SK-MEL-5 (cell line): ENCODE measurements around the gene ATP2C1. TPM values are rescaled to one million over a fixed set of nuclear protein-coding genes. Genes with fewer than 3 reads are reported as not detected.
"Not testable (repeated sequence)": the region's sequence is repeated elsewhere in the genome, so short reads cannot be mapped to it uniquely, and the experiment has no call there.

Experiments used
- DNase-seq: peaks from one replicate; pipeline ENCODE4 v3.0.0-alpha.2; 2016; ENCODE audit warnings: low read depth, low spot score
- in situ Hi-C: cut with HindIII; loops from 2 replicates; pipeline ENCODE4 v1.10.0; 2016; ENCODE audit warnings: low sequenced_read_pairs, high pct_unique_total_duplicates, low pct_unique_long_range_greater_than_20kb
- polyA plus RNA-seq, 2 experiments: library from polyadenylated mRNA; depleted of rRNA; stranded (reverse); fragments of >200 nt; gene quantifications; 2 replicates each; pipeline ENCODE4 v1.2.3, GENCODE V29; 2015
- total RNA-seq: library from RNA; depleted of rRNA; stranded (reverse); fragments of >200 nt; shearing (Covaris generic); gene quantifications from 2 replicates; pipeline ENCODE4 v1.2.3, GENCODE V29; 2014; rRNA removed

Gene ATP2C1
- 34.7 and 37.5 TPM in 2 replicates for total RNA-seq
- polyA plus RNA-seq (2015; cell fraction: cytosol; rRNA removed), result 41.2 and 50.3 TPM in 2 replicates
- 107 and 153 TPM in 2 replicates for polyA plus RNA-seq (2015; cell fraction: nucleus; rRNA removed)

- peak; percentile 96 for DNase-seq
- in situ Hi-C loops, result no loop called here
These were observed at the start of gene ATP2C1 for GRCh38 chr3:130893376-130894129. Gene ATP2C1, plus strand, starts transcription at chr3:130894084. Its CDS starts 686 bp downstream, at chr3:130894770.

GRCh38 chr3:130844462-130844861 is 49.4 kb upstream of the ATP2C1 start:
- DNase-seq, result no peak
- in situ Hi-C loops, result no loop called here

GRCh38 chr3:130846181-130846580 is 47.7 kb upstream of the ATP2C1 start:
- no peak for DNase-seq
- in situ Hi-C loops, result no loop called here

GRCh38 chr3:130849091-130849552 is 44.8 kb upstream of the ATP2C1 start:
- DNase-seq, result no peak
- in situ Hi-C loops, result no loop called here

- in situ Hi-C loops, result no loop called here
- peak; percentile 85 for DNase-seq
These were observed 43.7 kb upstream of the ATP2C1 start for GRCh38 chr3:130850044-130850797.

- in situ Hi-C loops, result no loop called here
- no peak for DNase-seq
These were observed 43.0 kb upstream of the ATP2C1 start for GRCh38 chr3:130850843-130851242.

- in situ Hi-C loops, result no loop called here
- no peak for DNase-seq
These were observed 42.6 kb upstream of the ATP2C1 start for GRCh38 chr3:130851277-130851676.

GRCh38 chr3:130853581-130853980 is 40.3 kb upstream of the ATP2C1 start:
- in situ Hi-C loops, result no loop called here
- no peak for DNase-seq

- DNase-seq, result no peak
- in situ Hi-C loops, result no loop called here
These were observed 39.5 kb upstream of the ATP2C1 start for GRCh38 chr3:130854208-130854864.

- in situ Hi-C loops, result no loop called here
- DNase-seq, result no peak
These were observed 36.4 kb upstream of the ATP2C1 start for GRCh38 chr3:130857336-130858026.

GRCh38 chr3:130862130-130862529 is 31.8 kb upstream of the ATP2C1 start:
- in situ Hi-C loops, DNase-seq: not testable (repeated sequence)

- in situ Hi-C loops, result no loop called here
- no peak for DNase-seq
These were observed 28.4 kb upstream of the ATP2C1 start for GRCh38 chr3:130865489-130865888.

- peak; percentile 80 for DNase-seq
- in situ Hi-C loops, result no loop called here
These were observed 27.6 kb upstream of the ATP2C1 start for GRCh38 chr3:130866327-130866726.

- DNase-seq, result no peak
- in situ Hi-C loops, result no loop called here
These were observed 23.5 kb upstream of the ATP2C1 start for GRCh38 chr3:130870423-130870822.

- no peak for DNase-seq
- in situ Hi-C loops, result no loop called here
These were observed 17.3 kb upstream of the ATP2C1 start for GRCh38 chr3:130876594-130876993.

- in situ Hi-C loops, result no loop called here
- DNase-seq, result no peak
These were observed 15.4 kb upstream of the ATP2C1 start for GRCh38 chr3:130878464-130878863.

- DNase-seq, result no peak
- in situ Hi-C loops, result no loop called here
These were observed 4.4 kb upstream of the ATP2C1 start for GRCh38 chr3:130889416-130889946.
